HL-60/S4 (cell line): ENCODE results near the gene PXN.
"Not testable (repeated sequence)": the region's sequence is repeated elsewhere in the genome, so short reads cannot be mapped to it uniquely, and the experiment has no call there.

Experiments used
- in situ Hi-C: fragments of 300-500 bp; cut with MboI; formaldehyde crosslinking; loops from 2 replicates; pipeline ENCODE4 v1.14.3; 2022; ENCODE audit warnings: low sequenced_read_pairs

PXN gene

GRCh38 chr12:120227233-120228040 is 38.1 kb downstream of the PXN start:
- in situ Hi-C loops = no loop called here

- in situ Hi-C loops = no loop called here
Observed at GRCh38 chr12:120225852-120226640, 39.5 kb downstream of the PXN start.

- in situ Hi-C loops = no loop called here
Observed at GRCh38 chr12:120225200-120225558, 40.4 kb downstream of the PXN start.

GRCh38 chr12:120224304-120225199 is 41.0 kb downstream of the PXN start:
- in situ Hi-C loops = no loop called here

- in situ Hi-C loops = no loop called here
Observed at GRCh38 chr12:120223458-120224303, 41.8 kb downstream of the PXN start.

GRCh38 chr12:120222288-120222832 is 43.2 kb downstream of the PXN start:
- in situ Hi-C loops = no loop called here

GRCh38 chr12:120221576-120221900 is 44.0 kb downstream of the PXN start:
- in situ Hi-C loops = no loop called here

- in situ Hi-C loops = no loop called here
Observed at GRCh38 chr12:120220838-120221575, 44.5 kb downstream of the PXN start.

GRCh38 chr12:120218680-120219606 is 46.6 kb downstream of the PXN start:
- in situ Hi-C loops = no loop called here

GRCh38 chr12:120216742-120217605 is 48.6 kb downstream of the PXN start:
- in situ Hi-C loops = no loop called here

GRCh38 chr12:120215766-120216735 is 49.5 kb downstream of the PXN start:
- in situ Hi-C loops = no loop called here

- in situ Hi-C loops = no loop called here
Observed at GRCh38 chr12:120215357-120215735, 50.2 kb downstream of the PXN start.

GRCh38 chr12:120214626-120215356 is 50.7 kb downstream of the PXN start:
- in situ Hi-C loops = no loop called here

GRCh38 chr12:120213758-120214157 is 51.8 kb downstream of the PXN start:
- in situ Hi-C loops = no loop called here

GRCh38 chr12:120213182-120213581 is 52.3 kb downstream of the PXN start:
- in situ Hi-C loops = not testable (repeated sequence)

- in situ Hi-C loops = no loop called here
Observed at GRCh38 chr12:120212301-120212700, 53.2 kb downstream of the PXN start.
